ENCODE results near the gene DGKB. TPM values are rescaled to one million over a fixed set of nuclear protein-coding genes. Genes with fewer than 3 reads are reported as not detected.

The DGKB gene
- total RNA-seq, 1 experiment from 2014 or later, result not detected

- H3K27ac ChIP-seq (ENCODE audit: low read depth, low read length, poor library complexity, severe bottlenecking), result no peak overlapping the region
- no peak overlapping the region for H3K4me3 ChIP-seq (ENCODE audit: low read depth, low read length, poor library complexity, severe bottlenecking)
- H3K9me3 ChIP-seq (ENCODE audit: low read depth, low read length, poor library complexity, severe bottlenecking), result no peaks in the 10 kb centered on the region
- peaks cover 1% of the 10 kb centered on the region for H3K4me1 ChIP-seq (ENCODE audit: insufficient read depth, low read length, poor library complexity, severe bottlenecking)
- H3K36me3 ChIP-seq (ENCODE audit: insufficient read depth, low read length, poor library complexity, severe bottlenecking), result no peaks in the 10 kb centered on the region
- DNase-seq (ENCODE audit: low spot score), result no peak
- BruUV-seq (replicated peaks), result no TSS peak
- TF ChIP-seq CTCF (conservative IDR thresholded peaks at IDR 0.05; ENCODE audit: low read depth, low read length) (no peak), EZH2 (IDR thresholded peaks at IDR 0.05; ENCODE audit: borderline replicate concordance, low read depth, low read length, poor library complexity, severe bottlenecking) (no peak)
- intact Hi-C loops (cut with micrococcal nuclease; ENCODE audit: unreplicated experiment), result no loop called here
- ChIA-PET POLR2A (ENCODE audit: low non-redundant PET) (no interaction called here), CTCF (no interaction called here)
- H3K27me3 ChIP-seq (replicated peaks; ENCODE audit: insufficient read depth, low read depth, low read length, poor library complexity), result no peaks in the 10 kb centered on the region
Measured at GRCh38 chr7:14759785-14760184, 142.8 kb downstream of the DGKB start.

GRCh38 chr7:14754631-14755030 lies 147.9 kb downstream of the DGKB start:
- CTCF ChIA-PET, result no interaction called here
- Histone ChIP-seq H3K27ac (ENCODE audit: low read depth, low read length, poor library complexity, severe bottlenecking) (no peak overlapping the region), H3K36me3 (ENCODE audit: insufficient read depth, low read length, poor library complexity, severe bottlenecking) (no peaks in the 10 kb centered on the region), H3K9me3 (ENCODE audit: low read depth, low read length, poor library complexity, severe bottlenecking) (no peaks in the 10 kb centered on the region), H3K27me3 (replicated peaks; ENCODE audit: insufficient read depth, low read depth, low read length, poor library complexity) (no peaks in the 10 kb centered on the region), H3K4me3 (ENCODE audit: low read depth, low read length, poor library complexity, severe bottlenecking) (no peak overlapping the region), H3K4me1 (ENCODE audit: insufficient read depth, low read length, poor library complexity, severe bottlenecking) (peaks cover 3% of the 10 kb centered on the region)
- peak; percentile 11 for DNase-seq (ENCODE audit: low spot score)
- TF ChIP-seq CTCF (conservative IDR thresholded peaks at IDR 0.05; ENCODE audit: low read depth, low read length) (no peak), EZH2 (IDR thresholded peaks at IDR 0.05; ENCODE audit: borderline replicate concordance, low read depth, low read length, poor library complexity, severe bottlenecking) (no peak)
- BruUV-seq (replicated peaks), result no TSS peak
- POLR2A ChIA-PET (ENCODE audit: low non-redundant PET), result no interaction called here
- intact Hi-C loops (cut with micrococcal nuclease; ENCODE audit: unreplicated experiment), result no loop called here

GRCh38 chr7:14752301-14752700 lies 150.2 kb downstream of the DGKB start:
- no peaks in the 10 kb centered on the region for H3K9me3 ChIP-seq (ENCODE audit: low read depth, low read length, poor library complexity, severe bottlenecking)
- peaks cover 14% of the 10 kb centered on the region for H3K4me1 ChIP-seq (ENCODE audit: insufficient read depth, low read length, poor library complexity, severe bottlenecking)
- no TSS peak for BruUV-seq (replicated peaks)
- H3K4me3 ChIP-seq (ENCODE audit: low read depth, low read length, poor library complexity, severe bottlenecking), result no peak overlapping the region
- no peaks in the 10 kb centered on the region for H3K36me3 ChIP-seq (ENCODE audit: insufficient read depth, low read length, poor library complexity, severe bottlenecking)
- H3K27ac ChIP-seq (ENCODE audit: low read depth, low read length, poor library complexity, severe bottlenecking), result no peak overlapping the region
- ChIA-PET POLR2A (ENCODE audit: low non-redundant PET) (no interaction called here), CTCF (no interaction called here)
- no peaks in the 10 kb centered on the region for H3K27me3 ChIP-seq (replicated peaks; ENCODE audit: insufficient read depth, low read depth, low read length, poor library complexity)
- DNase-seq (ENCODE audit: low spot score), result peak; percentile 18
- intact Hi-C loops (cut with micrococcal nuclease; ENCODE audit: unreplicated experiment), result no loop called here
- no peak for TF ChIP-seq EZH2 (IDR thresholded peaks at IDR 0.05; ENCODE audit: borderline replicate concordance, low read depth, low read length, poor library complexity, severe bottlenecking)
- no peak for TF ChIP-seq CTCF (conservative IDR thresholded peaks at IDR 0.05; ENCODE audit: low read depth, low read length)
